C4-2B (cell line): Measurements from ENCODE around the gene C6orf132.
A peak's percentile ranks its signal among the peaks of the same experiment; 100 is the strongest.

Source experiments
- H3K27ac ChIP-seq: fragments of 450-650 bp; 2 replicates; pipeline ENCODE4 v1.5.1; 2017
- ZFX ChIP-seq: fragments of 450-650 bp; IDR thresholded peaks from 2 replicates; pipeline ENCODE4 v1.6.1; 2017
- TF ChIP-seq, protein P1 (sequence below): fragments of 450-650 bp; conservative IDR thresholded peaks from 2 replicates; pipeline ENCODE4 v1.5.1; 2017; ENCODE audit warnings: mild to moderate bottlenecking

Gene C6orf132

DNA sequence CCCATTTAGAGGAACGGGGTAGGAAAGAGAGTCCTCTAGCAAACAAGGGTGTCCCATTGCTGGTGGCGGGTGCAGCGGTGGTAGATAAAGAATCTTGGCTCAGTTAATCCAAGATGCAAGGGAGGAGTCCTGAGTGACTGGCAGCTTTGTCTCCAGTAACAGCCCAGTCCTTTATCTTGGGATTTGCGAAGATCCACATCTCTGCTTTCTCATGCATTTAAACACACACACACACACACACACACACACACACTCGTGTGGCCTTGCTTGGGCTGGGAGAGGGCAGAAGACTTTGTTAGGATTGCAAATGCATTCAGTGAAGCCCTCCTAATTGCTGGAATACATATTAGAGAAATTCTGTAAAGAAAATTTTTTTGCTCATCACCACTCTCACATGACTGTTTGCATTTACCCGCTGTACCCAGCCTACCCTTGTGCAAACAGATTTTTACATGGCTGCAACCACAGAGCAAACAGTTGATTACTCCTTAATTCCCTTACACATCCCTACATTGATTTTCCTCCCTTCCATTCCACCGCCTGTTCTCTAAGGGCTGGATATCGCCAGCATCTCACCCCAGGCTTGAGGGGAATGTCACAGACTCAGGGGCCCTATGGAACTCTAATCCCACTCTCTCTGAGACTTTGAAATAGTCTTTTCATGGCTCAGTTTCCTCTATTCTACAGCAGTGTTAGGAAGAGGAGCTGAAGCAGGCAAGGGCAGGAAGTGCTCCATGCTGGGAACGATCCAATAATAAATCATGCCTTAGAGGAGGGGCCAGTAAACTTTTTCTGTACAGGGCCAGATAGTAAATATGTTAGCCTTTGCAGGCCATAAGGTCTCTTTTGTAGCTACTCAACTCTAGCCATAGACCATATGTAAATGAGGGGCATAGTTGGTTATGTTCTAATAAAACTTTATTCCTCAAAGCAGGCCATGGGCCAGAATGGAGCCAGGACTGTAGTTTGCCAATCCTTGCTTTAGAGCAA is 3.5 kb downstream of the C6orf132 start:
- peak overlapping the region; percentile 93 for H3K27ac ChIP-seq
- no peak for TF ChIP-seq ZFX
- TF ChIP-seq, protein P1, sequence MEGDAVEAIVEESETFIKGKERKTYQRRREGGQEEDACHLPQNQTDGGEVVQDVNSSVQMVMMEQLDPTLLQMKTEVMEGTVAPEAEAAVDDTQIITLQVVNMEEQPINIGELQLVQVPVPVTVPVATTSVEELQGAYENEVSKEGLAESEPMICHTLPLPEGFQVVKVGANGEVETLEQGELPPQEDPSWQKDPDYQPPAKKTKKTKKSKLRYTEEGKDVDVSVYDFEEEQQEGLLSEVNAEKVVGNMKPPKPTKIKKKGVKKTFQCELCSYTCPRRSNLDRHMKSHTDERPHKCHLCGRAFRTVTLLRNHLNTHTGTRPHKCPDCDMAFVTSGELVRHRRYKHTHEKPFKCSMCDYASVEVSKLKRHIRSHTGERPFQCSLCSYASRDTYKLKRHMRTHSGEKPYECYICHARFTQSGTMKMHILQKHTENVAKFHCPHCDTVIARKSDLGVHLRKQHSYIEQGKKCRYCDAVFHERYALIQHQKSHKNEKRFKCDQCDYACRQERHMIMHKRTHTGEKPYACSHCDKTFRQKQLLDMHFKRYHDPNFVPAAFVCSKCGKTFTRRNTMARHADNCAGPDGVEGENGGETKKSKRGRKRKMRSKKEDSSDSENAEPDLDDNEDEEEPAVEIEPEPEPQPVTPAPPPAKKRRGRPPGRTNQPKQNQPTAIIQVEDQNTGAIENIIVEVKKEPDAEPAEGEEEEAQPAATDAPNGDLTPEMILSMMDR = no peak

DNA sequence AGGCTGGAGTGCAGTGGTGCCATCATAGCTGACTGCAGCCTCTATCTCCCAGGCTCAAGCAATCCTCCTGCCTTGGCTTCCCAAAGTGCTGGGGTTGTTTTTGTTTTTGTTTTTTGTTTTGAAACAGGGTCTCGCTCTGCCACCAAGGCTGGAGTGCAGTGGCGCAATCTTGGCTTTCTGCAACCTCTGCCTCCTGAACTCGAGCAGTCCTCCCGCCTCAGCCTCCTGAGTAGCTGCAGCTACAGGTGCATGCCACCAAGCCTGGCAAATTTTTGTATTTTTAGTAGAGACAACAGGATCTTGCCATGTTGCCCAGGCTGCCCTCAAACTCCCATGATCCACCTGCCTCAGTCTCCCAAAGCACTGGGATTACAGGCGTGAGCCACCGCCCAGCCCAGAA is 4.2 kb downstream of the C6orf132 start:
- H3K27ac ChIP-seq = peak overlapping the region; percentile 93
- TF ChIP-seq ZFX = no peak
- TF ChIP-seq, protein P1 = no peak

DNA sequence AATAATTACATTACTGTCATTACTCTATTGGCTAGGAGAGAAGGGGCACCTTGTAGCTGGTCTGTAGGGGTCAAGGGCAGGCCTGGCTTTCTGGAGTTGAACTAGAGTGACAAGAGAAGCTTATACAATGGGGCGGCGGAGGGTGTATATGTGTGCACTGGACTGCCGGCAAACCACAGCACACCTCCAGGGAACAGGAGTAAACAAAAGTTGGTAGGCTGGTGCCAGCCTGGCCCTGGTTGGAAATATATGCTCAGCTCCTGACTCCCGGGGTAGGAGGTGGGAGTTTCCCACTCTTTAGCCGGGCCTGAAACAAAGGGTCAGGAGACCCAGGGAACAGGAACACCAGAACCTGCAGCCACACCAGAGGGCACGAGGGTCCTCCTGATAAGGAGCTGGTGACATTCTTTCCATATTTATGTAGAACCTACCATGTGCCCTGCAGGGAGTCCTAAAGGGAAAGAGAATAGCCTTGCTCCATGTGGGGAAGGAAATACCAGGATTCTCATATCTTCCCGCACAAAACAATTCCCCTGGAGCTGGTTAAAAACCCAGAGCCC is 5.1 kb downstream of the C6orf132 start:
- H3K27ac ChIP-seq = peak overlapping the region; percentile 93
- TF ChIP-seq, protein P1 = no peak
- TF ChIP-seq ZFX = no peak

DNA sequence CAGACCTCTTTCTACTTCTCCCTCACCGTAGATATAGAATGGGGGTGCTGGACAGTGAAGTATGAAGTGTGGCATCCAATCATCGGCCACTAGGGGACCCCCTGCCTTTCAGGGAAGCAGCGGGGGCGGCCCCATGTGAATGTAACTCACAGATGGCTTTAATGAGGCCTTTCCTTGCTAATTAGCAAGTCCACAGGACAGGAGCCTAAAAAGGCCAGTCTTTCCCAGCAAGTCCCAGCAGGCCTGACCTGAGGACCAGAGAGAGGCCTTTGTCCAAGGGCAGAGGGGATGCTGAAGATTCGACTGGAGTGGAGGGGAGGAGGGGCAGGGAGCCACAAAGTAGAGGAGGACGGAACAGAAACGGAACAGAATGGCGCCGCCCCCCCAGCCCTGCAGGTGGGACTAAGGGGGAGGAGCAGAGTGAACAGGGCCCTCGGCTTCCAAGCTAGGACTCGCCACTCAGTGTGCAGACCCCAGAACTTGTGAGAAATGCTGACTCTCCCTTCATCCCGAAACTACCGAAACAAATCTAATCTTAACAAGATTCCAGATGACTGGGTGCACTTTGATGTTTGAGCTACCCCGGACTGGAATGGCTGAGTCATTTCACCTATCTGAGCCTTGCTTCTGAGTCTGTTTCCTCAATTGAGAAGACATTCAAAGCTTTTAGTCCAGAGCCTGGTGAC is 5.8 kb downstream of the C6orf132 start:
- peak overlapping the region; percentile 93 for H3K27ac ChIP-seq
- no peak for TF ChIP-seq ZFX
- TF ChIP-seq, protein P1 = no peak

DNA sequence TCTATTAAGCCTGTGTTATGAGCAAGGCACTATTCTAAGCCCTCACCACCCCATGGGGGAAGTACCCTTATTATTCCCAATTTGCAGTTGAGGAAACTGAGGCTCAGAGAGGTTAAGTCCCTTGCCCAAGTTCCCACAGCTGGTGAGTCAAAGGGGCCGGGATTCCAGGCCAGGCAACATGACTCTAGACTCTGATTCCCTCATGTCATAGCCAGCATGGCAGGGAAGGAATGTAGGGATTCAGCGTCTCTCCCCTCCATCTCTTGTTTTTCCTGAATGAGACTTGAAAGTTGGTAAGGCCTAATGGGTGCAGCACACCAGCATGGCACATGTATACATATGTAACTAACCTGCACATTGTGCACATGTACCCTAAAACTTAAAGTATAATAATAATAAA is 6.7 kb downstream of the C6orf132 start:
- H3K27ac ChIP-seq = no peak overlapping the region
- no peak for TF ChIP-seq ZFX
- TF ChIP-seq, protein P1 = no peak

DNA sequence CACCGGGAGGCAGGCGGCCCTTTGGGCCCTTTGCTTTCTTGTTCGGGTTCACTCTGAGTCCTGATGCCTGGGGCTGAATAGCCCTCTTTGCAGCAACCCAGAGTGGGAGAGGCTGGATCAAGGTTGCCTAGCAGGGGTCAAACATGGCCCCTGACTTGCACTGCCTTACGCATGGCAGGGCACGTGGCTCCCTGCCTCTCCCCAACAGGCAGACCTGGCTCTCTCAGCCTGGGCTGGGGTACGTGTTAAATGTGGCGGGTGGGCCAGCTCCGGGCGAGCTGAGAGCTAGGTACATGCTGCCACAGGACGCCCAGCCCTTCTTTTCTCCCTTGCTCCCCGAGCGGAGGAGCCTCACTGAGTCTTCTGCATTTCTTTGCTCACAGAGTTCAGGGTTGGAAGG is 7.3 kb downstream of the C6orf132 start:
- H3K27ac ChIP-seq = no peak overlapping the region
- TF ChIP-seq, protein P1 = no peak
- TF ChIP-seq ZFX = no peak

DNA sequence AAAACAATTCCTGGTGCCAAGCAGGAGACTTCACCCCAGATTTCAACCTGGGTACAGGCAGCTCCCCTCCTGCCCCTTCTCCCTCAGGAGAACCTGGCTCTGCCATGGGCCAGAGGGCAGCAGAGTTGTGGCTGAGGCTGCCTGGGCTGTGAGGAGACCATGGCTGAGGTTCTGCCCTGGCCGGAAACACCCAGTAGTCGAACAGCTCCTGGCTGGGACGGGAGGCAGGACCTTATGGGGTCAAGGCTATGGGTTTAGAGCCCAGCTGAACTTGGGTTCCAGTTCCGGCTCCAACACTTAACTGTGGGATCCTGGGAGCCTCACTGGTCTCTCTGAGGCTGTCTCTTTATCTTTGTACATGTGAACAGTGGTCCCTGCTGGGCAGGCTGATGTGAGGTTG is 8.5 kb downstream of the C6orf132 start:
- H3K27ac ChIP-seq = no peak overlapping the region
- TF ChIP-seq, protein P1 = no peak
- no peak for TF ChIP-seq ZFX
